Kidney epithelial cell (primary cell): ENCODE measurements around the gene SYNE2. TPM values are rescaled to one million over a fixed set of nuclear protein-coding genes. Genes with fewer than 3 reads are reported as not detected.

Experiments
- DNase-seq: peaks from one replicate; pipeline ENCODE4 v3.0.0-alpha.2; 2010; ENCODE audit warnings: low read depth
- H3K27me3 ChIP-seq: 2 replicates; pipeline ENCODE4 v1.6.0; 2011; ENCODE audit warnings: low read length; ENCODE audit not compliant: control insufficient read depth, insufficient read depth
- H3K36me3 ChIP-seq: 2 replicates; pipeline ENCODE4 v1.5.1; 2011; ENCODE audit warnings: low read length; ENCODE audit not compliant: control insufficient read depth, insufficient read depth
- H3K4me3 ChIP-seq: 2 replicates; pipeline ENCODE4 v1.5.1; 2011; ENCODE audit warnings: low read depth, mild to moderate bottlenecking, control low read depth, low read length
- total RNA-seq: library from RNA; depleted of rRNA; stranded (reverse); fragments of >200 nt; gene quantifications from 2 replicates; pipeline ENCODE4 v1.2.3, GENCODE V29; 2015
- TF ChIP-seq, protein P1 (sequence below): IDR thresholded peaks from 2 replicates; pipeline ENCODE4 v1.5.1; 2011; ENCODE audit warnings: mild to moderate bottlenecking, moderate library complexity, low read length, control low read depth, inconsistent platforms; ENCODE audit not compliant: insufficient read depth, poor library complexity, severe bottlenecking

Gene SYNE2
- total RNA-seq, 1 donor from 2014 or later = 35.7 TPM

DNA sequence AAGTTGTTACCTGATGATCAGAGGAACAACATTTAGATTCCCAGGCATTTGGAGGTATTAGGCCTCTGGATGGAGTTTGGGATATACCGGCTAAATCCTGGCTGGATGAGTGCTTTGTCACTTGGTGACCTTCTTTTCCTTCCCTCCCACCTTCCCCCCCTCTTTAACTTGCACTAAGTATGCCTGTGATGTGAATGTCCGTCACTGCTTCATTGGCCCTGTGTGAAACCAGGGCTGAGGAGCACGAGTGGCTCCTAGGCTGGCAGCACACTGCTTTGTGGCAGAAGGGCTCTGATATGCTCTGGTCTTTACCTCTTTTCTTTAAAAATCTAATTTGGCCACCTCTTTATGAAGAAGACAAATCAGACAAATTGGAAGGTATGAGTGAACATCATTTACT, 345.7 kb downstream of the SYNE2 start:
- Histone ChIP-seq H3K27me3 (no peaks in the 10 kb centered on the region), H3K36me3 (no peaks in the 10 kb centered on the region), H3K4me3 (no peak overlapping the region)
- DNase-seq = no peak
- TF ChIP-seq, protein P1, sequence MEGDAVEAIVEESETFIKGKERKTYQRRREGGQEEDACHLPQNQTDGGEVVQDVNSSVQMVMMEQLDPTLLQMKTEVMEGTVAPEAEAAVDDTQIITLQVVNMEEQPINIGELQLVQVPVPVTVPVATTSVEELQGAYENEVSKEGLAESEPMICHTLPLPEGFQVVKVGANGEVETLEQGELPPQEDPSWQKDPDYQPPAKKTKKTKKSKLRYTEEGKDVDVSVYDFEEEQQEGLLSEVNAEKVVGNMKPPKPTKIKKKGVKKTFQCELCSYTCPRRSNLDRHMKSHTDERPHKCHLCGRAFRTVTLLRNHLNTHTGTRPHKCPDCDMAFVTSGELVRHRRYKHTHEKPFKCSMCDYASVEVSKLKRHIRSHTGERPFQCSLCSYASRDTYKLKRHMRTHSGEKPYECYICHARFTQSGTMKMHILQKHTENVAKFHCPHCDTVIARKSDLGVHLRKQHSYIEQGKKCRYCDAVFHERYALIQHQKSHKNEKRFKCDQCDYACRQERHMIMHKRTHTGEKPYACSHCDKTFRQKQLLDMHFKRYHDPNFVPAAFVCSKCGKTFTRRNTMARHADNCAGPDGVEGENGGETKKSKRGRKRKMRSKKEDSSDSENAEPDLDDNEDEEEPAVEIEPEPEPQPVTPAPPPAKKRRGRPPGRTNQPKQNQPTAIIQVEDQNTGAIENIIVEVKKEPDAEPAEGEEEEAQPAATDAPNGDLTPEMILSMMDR = no peak

DNA sequence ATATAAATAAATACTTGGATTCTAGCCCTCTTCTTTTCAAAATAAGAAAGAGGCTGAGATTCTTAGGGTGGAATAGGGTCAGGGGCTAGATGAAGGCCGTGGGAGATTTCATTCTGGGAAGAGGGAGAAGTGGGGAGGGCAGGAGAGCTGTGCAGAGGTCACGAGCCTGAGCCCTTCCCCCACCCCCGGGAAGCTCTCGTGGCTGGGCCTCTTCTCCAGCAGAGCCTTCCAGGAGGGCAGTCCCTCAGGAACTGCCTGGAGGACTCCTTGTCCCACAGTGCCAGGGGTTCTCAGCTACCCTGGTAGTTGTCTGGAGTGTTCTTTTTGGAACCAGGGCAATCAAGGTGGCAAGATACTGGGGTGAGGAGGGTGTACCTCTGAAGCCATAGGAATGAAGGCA, 347.4 kb downstream of the SYNE2 start:
- H3K27me3 ChIP-seq = no peaks in the 10 kb centered on the region
- TF ChIP-seq, protein P1 = no peak
- no peak overlapping the region for H3K4me3 ChIP-seq
- no peaks in the 10 kb centered on the region for H3K36me3 ChIP-seq
- DNase-seq = no peak

DNA sequence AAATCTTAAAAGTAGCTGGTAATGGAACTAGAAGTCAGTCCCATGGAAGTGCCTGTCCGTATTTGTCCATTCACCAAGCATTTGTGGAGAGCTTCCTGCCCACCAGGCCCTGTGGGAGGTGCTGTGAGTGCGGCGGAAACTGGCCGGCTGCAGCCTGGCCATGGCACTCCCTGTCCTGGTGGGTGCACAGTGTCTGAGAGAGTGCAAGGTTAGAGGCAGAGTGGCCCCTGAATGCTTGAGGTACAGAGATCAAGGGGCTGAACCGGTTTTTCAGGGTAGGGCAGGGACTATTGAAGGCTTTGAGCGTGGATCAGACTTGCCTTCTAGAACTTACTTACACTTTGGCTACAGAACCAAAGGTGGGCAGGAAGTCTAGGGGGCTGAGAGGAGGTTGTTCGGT, 348.5 kb downstream of the SYNE2 start:
- TF ChIP-seq, protein P1 = no peak
- DNase-seq = no peak
- no peaks in the 10 kb centered on the region for H3K36me3 ChIP-seq
- no peak overlapping the region for H3K4me3 ChIP-seq
- H3K27me3 ChIP-seq = no peaks in the 10 kb centered on the region

DNA sequence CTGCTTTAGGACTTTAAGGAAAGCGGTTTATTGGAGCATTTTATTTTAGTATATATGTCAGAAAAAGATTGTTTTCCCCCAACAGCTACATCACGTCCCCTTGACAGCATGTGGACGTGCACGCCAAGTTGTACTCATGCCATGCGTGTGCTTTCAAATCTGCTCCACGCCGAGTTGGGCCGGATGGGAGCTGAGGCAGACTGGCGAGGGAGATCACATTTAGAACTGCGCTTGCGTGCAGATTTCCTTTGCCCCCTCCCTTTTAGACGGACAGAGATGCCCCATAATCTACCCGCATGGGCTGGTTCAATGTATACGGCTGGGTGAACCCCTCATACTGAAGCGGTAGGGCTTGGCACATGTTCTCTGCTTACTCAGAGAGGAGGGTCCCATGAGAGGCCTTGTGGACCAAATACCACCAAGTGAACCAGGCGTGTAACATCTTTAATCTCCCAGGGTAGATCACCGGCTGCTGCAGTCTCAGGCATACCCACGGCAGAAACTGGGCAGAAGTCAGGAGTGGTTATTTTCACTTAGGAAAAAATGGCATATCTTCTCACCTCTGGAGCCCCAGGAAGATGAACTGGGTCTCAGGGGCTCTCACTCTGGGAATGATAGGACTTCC, 349.2 kb downstream of the SYNE2 start:
- no peak overlapping the region for H3K4me3 ChIP-seq
- DNase-seq = no peak
- no peaks in the 10 kb centered on the region for H3K27me3 ChIP-seq
- TF ChIP-seq, protein P1 = no peak
- no peaks in the 10 kb centered on the region for H3K36me3 ChIP-seq

DNA sequence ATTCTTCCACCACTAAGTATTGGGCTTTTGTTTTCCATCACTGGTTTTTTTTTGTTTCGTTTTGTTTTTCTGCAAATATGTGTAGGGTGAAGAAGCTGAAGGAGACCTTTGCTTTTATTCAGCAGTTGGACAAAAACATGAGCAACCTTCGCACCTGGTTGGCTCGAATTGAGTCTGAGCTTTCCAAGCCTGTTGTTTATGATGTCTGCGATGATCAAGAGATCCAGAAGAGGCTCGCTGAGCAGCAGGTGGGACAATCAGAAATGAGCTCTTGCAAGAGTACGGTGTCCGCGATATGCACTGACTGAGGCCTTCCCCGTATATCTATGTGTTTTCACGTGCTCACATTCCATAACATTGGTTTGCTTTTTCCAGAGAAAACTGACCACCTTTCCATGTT, 349.9 kb downstream of the SYNE2 start:
- no peaks in the 10 kb centered on the region for H3K27me3 ChIP-seq
- TF ChIP-seq, protein P1 = no peak

DNA sequence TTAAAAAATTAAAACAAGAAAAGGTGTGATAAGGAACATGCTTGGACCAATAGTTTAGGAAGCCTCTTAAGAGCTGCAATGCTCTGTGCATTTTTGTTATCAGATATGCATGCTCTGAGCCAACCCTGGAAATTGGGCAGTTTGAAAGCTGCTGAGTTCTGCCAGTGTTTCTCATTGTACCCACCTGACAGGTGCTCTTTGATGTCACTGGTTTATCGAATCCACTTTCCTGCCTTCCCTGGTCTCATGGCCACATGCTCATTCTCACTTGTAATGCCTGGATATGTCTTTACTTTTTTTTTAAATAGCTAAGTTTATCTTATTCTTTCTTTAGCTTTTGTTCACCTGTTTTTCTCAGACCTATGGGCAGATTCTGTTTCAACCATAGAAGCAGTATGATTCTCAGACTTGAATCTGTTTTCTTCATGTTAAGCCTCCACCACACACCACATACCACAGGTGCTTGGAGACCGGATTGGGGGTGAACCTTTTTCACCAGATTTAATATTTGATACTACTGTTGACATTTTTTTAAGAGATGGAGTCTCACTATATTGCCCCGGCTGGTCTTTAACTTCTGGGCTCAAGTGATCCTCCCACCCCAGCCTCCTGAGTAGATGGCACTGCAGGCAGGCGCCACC, 350.7 kb downstream of the SYNE2 start:
- Histone ChIP-seq H3K27me3 (no peaks in the 10 kb centered on the region), H3K4me3 (no peak overlapping the region), H3K36me3 (no peaks in the 10 kb centered on the region)
- TF ChIP-seq, protein P1 = no peak
- DNase-seq = no peak

More for the DNA sequence above, 349.9 kb downstream of the SYNE2 start:
- no peaks in the 10 kb centered on the region for H3K36me3 ChIP-seq
- H3K4me3 ChIP-seq = no peak overlapping the region
- DNase-seq = no peak
